WERI-Rb-1 (cell line): Measurements from ENCODE around the gene LAMC1.

Experiments
- DNase-seq: peaks from one replicate; pipeline ENCODE4 v3.0.0-alpha.2; 2020
- H3K27ac ChIP-seq: fragments of 250-450 bp; sonication (Bioruptor Pico); 2 replicates; pipeline ENCODE4 v1.5.1; 2020; ENCODE audit warnings: mild to moderate bottlenecking, moderate library complexity
- H3K27me3 ChIP-seq: fragments of 250-450 bp; sonication (Bioruptor Pico); 2 replicates; pipeline ENCODE4 v1.5.1; 2021; ENCODE audit warnings: mild to moderate bottlenecking, low read depth, moderate library complexity; ENCODE audit not compliant: insufficient read depth, severe bottlenecking
- H3K36me3 ChIP-seq: fragments of 250-450 bp; sonication (Bioruptor Pico); 2 replicates; pipeline ENCODE4 v1.5.1; 2020; ENCODE audit warnings: mild to moderate bottlenecking, moderate library complexity
- H3K4me3 ChIP-seq: 2 replicates; pipeline ENCODE4 v1.5.1; 2011; ENCODE audit warnings: low read depth, mild to moderate bottlenecking, control low read depth, low read length
- H3K9me3 ChIP-seq: fragments of 250-450 bp; sonication (Bioruptor Pico); 2 replicates; pipeline ENCODE4 v1.5.1; 2021; ENCODE audit warnings: mild to moderate bottlenecking, moderate library complexity; ENCODE audit not compliant: severe bottlenecking
- CTCF ChIP-seq: IDR thresholded peaks from 2 replicates; pipeline ENCODE4 v1.5.1; 2011; ENCODE audit warnings: low read depth, mild to moderate bottlenecking, control low read depth, inconsistent platforms, low read length

Gene LAMC1

GRCh38 chr1:183103577-183103976 lies 80.4 kb downstream of the LAMC1 start:
- Histone ChIP-seq H3K27ac (no peak overlapping the region), H3K36me3 (no peaks in the 10 kb centered on the region), H3K9me3 (no peaks in the 10 kb centered on the region), H3K4me3 (no peak overlapping the region), H3K27me3 (no peaks in the 10 kb centered on the region)
- DNase-seq: no peak
- no peak for TF ChIP-seq CTCF

DNA sequence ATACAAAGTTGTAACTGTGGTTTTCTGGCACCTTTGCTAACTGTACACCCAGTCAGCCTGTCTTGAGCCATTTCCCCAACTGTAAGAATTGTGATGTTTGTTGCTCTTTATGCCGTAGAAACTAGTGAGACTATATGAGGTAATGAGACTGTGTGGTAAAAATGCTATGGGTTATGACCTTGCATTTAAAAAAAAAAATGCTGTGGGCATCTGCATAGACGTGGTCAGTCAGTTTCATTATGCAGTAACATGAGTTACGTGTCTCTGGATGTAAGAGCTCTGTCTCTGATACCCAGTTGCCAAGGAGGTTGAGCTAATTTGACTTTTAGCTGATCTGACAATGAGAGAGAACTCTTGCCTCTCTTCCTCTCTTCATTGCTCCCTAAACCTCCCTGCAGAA lies 82.2 kb downstream of the LAMC1 start:
- no peaks in the 10 kb centered on the region for H3K27me3 ChIP-seq
- TF ChIP-seq CTCF: no peak
- no peak overlapping the region for H3K27ac ChIP-seq
- no peak overlapping the region for H3K4me3 ChIP-seq
- no peaks in the 10 kb centered on the region for H3K9me3 ChIP-seq
- no peak for DNase-seq
- H3K36me3 ChIP-seq: no peaks in the 10 kb centered on the region

GRCh38 chr1:183106166-183106565 lies 82.9 kb downstream of the LAMC1 start:
- no peak for DNase-seq
- H3K27ac ChIP-seq: no peak overlapping the region
- no peaks in the 10 kb centered on the region for H3K9me3 ChIP-seq
- no peaks in the 10 kb centered on the region for H3K27me3 ChIP-seq
- TF ChIP-seq CTCF: no peak
- no peaks in the 10 kb centered on the region for H3K36me3 ChIP-seq
- no peak overlapping the region for H3K4me3 ChIP-seq

DNA sequence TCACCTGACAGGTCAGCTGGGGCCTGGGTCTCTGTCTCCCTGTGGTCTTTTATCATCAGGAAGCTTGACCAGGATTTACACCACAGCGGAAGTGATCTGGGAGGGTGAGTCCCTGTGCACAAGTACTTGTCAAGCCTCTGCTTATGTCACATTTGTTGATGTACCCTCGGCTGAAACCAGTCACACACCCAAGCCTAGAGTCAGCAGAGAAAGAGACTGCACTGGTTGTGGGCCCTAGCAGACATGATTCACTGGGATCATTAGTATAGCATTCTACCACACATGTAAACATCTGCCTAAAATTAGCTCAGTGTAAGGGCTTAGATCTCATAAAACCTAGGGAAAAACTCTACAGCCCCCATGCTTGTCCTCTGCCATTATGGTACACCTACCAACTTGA lies 83.5 kb downstream of the LAMC1 start:
- H3K36me3 ChIP-seq: no peaks in the 10 kb centered on the region

DNA sequence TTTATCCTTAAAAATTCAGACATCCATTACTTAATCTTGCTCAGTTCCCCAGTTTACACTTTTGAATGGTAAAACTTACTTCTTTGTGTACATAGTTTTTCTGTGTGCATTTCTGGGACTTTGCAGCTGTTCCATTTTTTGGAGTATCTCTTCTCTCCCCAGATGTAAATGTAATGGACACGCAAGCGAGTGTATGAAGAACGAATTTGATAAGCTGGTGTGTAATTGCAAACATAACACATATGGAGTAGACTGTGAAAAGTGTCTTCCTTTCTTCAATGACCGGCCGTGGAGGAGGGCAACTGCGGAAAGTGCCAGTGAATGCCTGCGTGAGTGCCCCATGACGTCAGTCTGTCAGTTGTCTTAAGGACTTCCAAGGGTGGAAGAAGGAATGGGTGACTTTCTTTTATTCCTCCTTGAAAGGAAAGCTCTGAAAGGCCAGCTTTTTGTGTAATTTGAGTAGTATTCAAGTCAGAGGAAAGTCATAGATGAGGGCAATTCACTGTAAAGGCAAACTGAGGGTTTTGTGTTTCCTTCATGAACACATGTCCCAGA lies 87.2 kb downstream of the LAMC1 start:
- H3K4me3 ChIP-seq: no peak overlapping the region
- no peak overlapping the region for H3K27ac ChIP-seq
- H3K36me3 ChIP-seq: no peaks in the 10 kb centered on the region
- no peaks in the 10 kb centered on the region for H3K27me3 ChIP-seq
- no peaks in the 10 kb centered on the region for H3K9me3 ChIP-seq
- TF ChIP-seq CTCF: no peak
- no peak for DNase-seq

More for the DNA sequence above, 83.5 kb downstream of the LAMC1 start:
- no peak for DNase-seq
- Histone ChIP-seq H3K4me3 (no peak overlapping the region), H3K27ac (no peak overlapping the region), H3K27me3 (no peaks in the 10 kb centered on the region), H3K9me3 (no peaks in the 10 kb centered on the region)
- TF ChIP-seq CTCF: no peak

DNA sequence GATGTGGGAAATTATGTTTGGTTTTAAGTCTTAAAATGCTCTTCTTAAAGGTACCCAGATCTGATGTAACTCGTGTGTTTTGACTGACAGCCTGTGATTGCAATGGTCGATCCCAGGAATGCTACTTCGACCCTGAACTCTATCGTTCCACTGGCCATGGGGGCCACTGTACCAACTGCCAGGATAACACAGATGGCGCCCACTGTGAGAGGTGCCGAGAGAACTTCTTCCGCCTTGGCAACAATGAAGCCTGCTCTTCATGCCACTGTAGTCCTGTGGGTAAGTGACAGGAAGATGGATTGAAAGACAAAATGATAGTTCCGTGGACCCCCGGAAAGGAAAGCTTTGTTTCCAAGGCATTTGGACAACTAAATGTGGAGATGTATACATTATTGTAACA lies 91.2 kb downstream of the LAMC1 start:
- Histone ChIP-seq H3K9me3 (no peaks in the 10 kb centered on the region), H3K27me3 (no peaks in the 10 kb centered on the region), H3K4me3 (no peak overlapping the region), H3K36me3 (no peaks in the 10 kb centered on the region), H3K27ac (no peak overlapping the region)
- no peak for TF ChIP-seq CTCF
- no peak for DNase-seq
